SK-N-SH (cell line): ENCODE data around the gene OR10H5. TPM values are rescaled to one million over a fixed set of nuclear protein-coding genes. Genes with fewer than 3 reads are reported as not detected.

Experiments
- CTCF ChIA-PET: fragments of 300-600, 350-600 bp; formaldehyde crosslinking; extraction: SDS; loops from one replicate; lab custom pipeline; 2021; lab: Yijun Ruan, JAX
- POLR2A ChIA-PET: fragments of 350-600 bp; sonication (Branson Sonifier 250); formaldehyde crosslinking; extraction: SDS; loops from one replicate; lab custom pipeline; 2020; ENCODE audit warnings: antibody characterized with exemption, inconsistent platforms; lab: Yijun Ruan, JAX
- DNase-seq: peaks from one replicate; pipeline ENCODE4 v3.0.0; 2012
- H2AFZ ChIP-seq: fragments of 200-600 bp; sonication (generic); 2 replicates; pipeline ENCODE4 v1.8.1; 2016; ENCODE audit warnings: antibody characterized with exemption, mild to moderate bottlenecking, low read depth
- H3F3A ChIP-seq: fragments of 200-600 bp; sonication (generic); replicated peaks from 2 replicates; pipeline ENCODE3; 2016; ENCODE audit warnings: antibody characterized with exemption, mild to moderate bottlenecking; ENCODE audit not compliant: insufficient read depth
- H3K27ac ChIP-seq, 2 experiments: fragments of 200-500 bp in 1 of 2; fragments of 200-600 bp in 1 of 2; sonication (Bioruptor generic) in 1 of 2; sonication (generic), shearing (Covaris generic) in 1 of 2; 2 replicates each; pipeline versions ENCODE4 v1.5.1 to v1.6.1; 2014 to 2016; ENCODE audit warnings: low read depth in 2 of 2, inconsistent platforms in 1 of 2, low read length in 1 of 2, mild to moderate bottlenecking in 1 of 2, mixed read lengths in 1 of 2
- H3K27me3 ChIP-seq: fragments of 200-600 bp; sonication (generic), shearing (Covaris generic); 2 replicates; pipeline ENCODE4 v1.6.1; 2016; ENCODE audit warnings: mixed run types; ENCODE audit not compliant: insufficient read depth
- H3K36me3 ChIP-seq, 2 experiments: fragments of 200-500 bp in 1 of 2; fragments of 200-600 bp in 1 of 2; sonication (Bioruptor generic) in 1 of 2; sonication (generic) in 1 of 2; replicated peaks in 1 of 2; 2 replicates each; pipeline versions ENCODE3 to v1.5.1; 2014 to 2016; ENCODE audit warnings: low read length in 1 of 2, mild to moderate bottlenecking in 1 of 2; ENCODE audit not compliant: insufficient read depth in 2 of 2, control insufficient read depth in 1 of 2
- H3K4me1 ChIP-seq, 2 experiments: fragments of 200-500 bp in 1 of 2; fragments of 200-600 bp in 1 of 2; sonication (Bioruptor generic) in 1 of 2; sonication (generic), shearing (Covaris generic) in 1 of 2; 2 replicates each; pipeline versions ENCODE4 v1.5.1 to v1.6.1; 2014 to 2016; ENCODE audit warnings: low read depth in 1 of 2, low read length in 1 of 2, mixed run types in 1 of 2; ENCODE audit not compliant: insufficient read depth in 2 of 2, control insufficient read depth in 1 of 2
- H3K4me2 ChIP-seq: fragments of 200-600 bp; sonication (generic), shearing (Covaris generic); 2 replicates; pipeline ENCODE4 v1.6.1; 2017; ENCODE audit warnings: mixed run types
- H3K4me3 ChIP-seq, 2 experiments: fragments of 200-500 bp in 1 of 2; fragments of 200-600 bp in 1 of 2; sonication (Bioruptor generic) in 1 of 2; sonication (generic), shearing (Covaris generic) in 1 of 2; 2 replicates each; pipeline versions ENCODE4 v1.5.1 to v1.8.1; 2014 to 2016; ENCODE audit warnings: low read depth in 2 of 2, inconsistent platforms in 1 of 2, low read length in 1 of 2, mild to moderate bottlenecking in 1 of 2, mixed read lengths in 1 of 2, moderate library complexity in 1 of 2
- H3K79me2 ChIP-seq: fragments of 200-600 bp; sonication (generic); 2 replicates; pipeline ENCODE4 v1.8.1; 2017; ENCODE audit warnings: mild to moderate bottlenecking; ENCODE audit not compliant: insufficient read depth
- H3K9ac ChIP-seq: fragments of 200-600 bp; sonication (generic); 2 replicates; pipeline ENCODE4 v1.6.1; 2017; ENCODE audit warnings: mixed run types
- H3K9me2 ChIP-seq: fragments of 200-600 bp; sonication (generic); 2 replicates; pipeline ENCODE4 v1.6.1; 2017; ENCODE audit warnings: mixed run types
- H3K9me3 ChIP-seq: fragments of 200-600 bp; sonication (generic); 2 replicates; pipeline ENCODE4 v1.6.1; 2017; ENCODE audit warnings: mixed run types, mild to moderate bottlenecking, moderate library complexity
- H4K20me1 ChIP-seq: fragments of 200-600 bp; sonication (generic); 2 replicates; pipeline ENCODE4 v1.6.1; 2017; ENCODE audit warnings: mild to moderate bottlenecking, mixed run types; ENCODE audit not compliant: insufficient read depth
- CHD2 ChIP-seq: fragments of 150-350 bp; IDR thresholded peaks from 2 replicates; pipeline ENCODE4 v1.6.1; 2018; ENCODE audit warnings: low read length; ENCODE audit not compliant: partially characterized antibody
- CTCF ChIP-seq: fragments of 200-600 bp; sonication (generic); IDR thresholded peaks from 2 replicates; pipeline ENCODE4 v1.6.1; 2017; ENCODE audit warnings: antibody characterized with exemption, mild to moderate bottlenecking, moderate library complexity
- EP300 ChIP-seq, 2 experiments: IDR thresholded peaks; 2 replicates each; pipeline versions ENCODE4 v1.4.0 to v1.6.1; 2012; ENCODE audit warnings: borderline replicate concordance in 1 of 2, low read depth in 1 of 2, low read length in 1 of 2
- EZH2phosphoT487 ChIP-seq: fragments of 200-600 bp; sonication (generic); IDR thresholded peaks from 2 replicates; pipeline ENCODE4 v1.6.1; 2017; ENCODE audit warnings: low read depth, mixed run types, mild to moderate bottlenecking, antibody characterized with exemption, moderate library complexity, borderline replicate concordance
- FOSL2 ChIP-seq: IDR thresholded peaks from 2 replicates; pipeline ENCODE4 v1.4.0; 2012; ENCODE audit warnings: low read depth, mild to moderate bottlenecking, moderate library complexity, borderline replicate concordance
- FOXJ3 ChIP-seq: sonication (generic); formaldehyde crosslinking; IDR thresholded peaks from 2 replicates; pipeline ENCODE4 v1.5.1; 2020; ENCODE audit warnings: mild to moderate bottlenecking, missing genetic modification reagents
- GATA2 ChIP-seq: sonication (generic); formaldehyde crosslinking; IDR thresholded peaks from 2 replicates; pipeline ENCODE4 v1.5.0; 2020; ENCODE audit warnings: mild to moderate bottlenecking, missing genetic modification reagents
- JUND ChIP-seq: IDR thresholded peaks from 2 replicates; pipeline ENCODE4 v1.4.0; 2012
- MEF2A ChIP-seq: IDR thresholded peaks from 2 replicates; pipeline ENCODE4 v1.4.0; 2012; ENCODE audit warnings: low read depth, borderline replicate concordance
- NFIC ChIP-seq: IDR thresholded peaks from 2 replicates; pipeline ENCODE4 v1.4.0; 2012; ENCODE audit warnings: borderline replicate concordance
- RAD21 ChIP-seq: IDR thresholded peaks from 2 replicates; pipeline ENCODE4 v1.6.1; 2012; ENCODE audit warnings: mild to moderate bottlenecking, low read length
- RCOR1 ChIP-seq: fragments of 150-350 bp; IDR thresholded peaks from 2 replicates; pipeline ENCODE4 v1.6.1; 2017; ENCODE audit warnings: antibody characterized with exemption, low read length
- RFX5 ChIP-seq: IDR thresholded peaks from 2 replicates; pipeline ENCODE4 v1.6.1; 2012; ENCODE audit warnings: mild to moderate bottlenecking, improper control_type of control experiment, low read length
- RXRA ChIP-seq: IDR thresholded peaks from 2 replicates; pipeline ENCODE4 v1.4.0; 2012; ENCODE audit warnings: low read depth, mild to moderate bottlenecking, borderline replicate concordance
- SIN3A ChIP-seq: IDR thresholded peaks from 2 replicates; pipeline ENCODE4 v1.6.1; 2012; ENCODE audit warnings: low read depth, mild to moderate bottlenecking, low read length, moderate library complexity, borderline replicate concordance
- SMC3 ChIP-seq: IDR thresholded peaks from 2 replicates; pipeline ENCODE4 v1.6.1; 2012; ENCODE audit warnings: low read depth, low read length, improper control_type of control experiment
- TAF1 ChIP-seq: IDR thresholded peaks from 2 replicates; pipeline ENCODE4 v1.6.1; 2012; ENCODE audit warnings: low read depth, mild to moderate bottlenecking, low read length, moderate library complexity, borderline replicate concordance
- TEAD4 ChIP-seq: IDR thresholded peaks from 2 replicates; pipeline ENCODE4 v1.4.0; 2012; ENCODE audit warnings: mild to moderate bottlenecking, borderline replicate concordance; ENCODE audit not compliant: insufficient read depth
- YY1 ChIP-seq: IDR thresholded peaks from 2 replicates; pipeline ENCODE4 v1.4.0; 2012; ENCODE audit warnings: low read depth, mild to moderate bottlenecking
- ZBTB33 ChIP-seq: IDR thresholded peaks from 2 replicates; pipeline ENCODE4 v1.4.0; 2012; ENCODE audit warnings: low read depth, borderline replicate concordance
- WGBS: methylation state at CpG from one replicate; pipeline ENCODE4 v1.1.6; 2017; ENCODE audit warnings: low lambda C conversion rate; 5-methylcytosine and 5-hydroxymethylcytosine counted together
- polyA plus RNA-seq, 3 experiments: library from polyadenylated mRNA; depleted of rRNA; stranded (reverse); fragments of >200 nt; gene quantifications; 2 replicates each; pipeline ENCODE4 v1.2.3, GENCODE V29; 2012
- TF ChIP-seq, protein P1 (sequence below): fragments of 150-350 bp; IDR thresholded peaks from 2 replicates; pipeline ENCODE4 v1.6.1; 2016; ENCODE audit warnings: mild to moderate bottlenecking, low read depth, low read length
- TF ChIP-seq, protein P2 (sequence below): fragments of 150-350 bp; IDR thresholded peaks from 2 replicates; pipeline ENCODE4 v1.6.1; 2017; ENCODE audit warnings: antibody characterized with exemption, low read length, low read depth, borderline replicate concordance

OR10H5 gene
- polyA plus RNA-seq, 1 of the 3 experiments (the other 2 are of a cell fraction): not detected

DNA sequence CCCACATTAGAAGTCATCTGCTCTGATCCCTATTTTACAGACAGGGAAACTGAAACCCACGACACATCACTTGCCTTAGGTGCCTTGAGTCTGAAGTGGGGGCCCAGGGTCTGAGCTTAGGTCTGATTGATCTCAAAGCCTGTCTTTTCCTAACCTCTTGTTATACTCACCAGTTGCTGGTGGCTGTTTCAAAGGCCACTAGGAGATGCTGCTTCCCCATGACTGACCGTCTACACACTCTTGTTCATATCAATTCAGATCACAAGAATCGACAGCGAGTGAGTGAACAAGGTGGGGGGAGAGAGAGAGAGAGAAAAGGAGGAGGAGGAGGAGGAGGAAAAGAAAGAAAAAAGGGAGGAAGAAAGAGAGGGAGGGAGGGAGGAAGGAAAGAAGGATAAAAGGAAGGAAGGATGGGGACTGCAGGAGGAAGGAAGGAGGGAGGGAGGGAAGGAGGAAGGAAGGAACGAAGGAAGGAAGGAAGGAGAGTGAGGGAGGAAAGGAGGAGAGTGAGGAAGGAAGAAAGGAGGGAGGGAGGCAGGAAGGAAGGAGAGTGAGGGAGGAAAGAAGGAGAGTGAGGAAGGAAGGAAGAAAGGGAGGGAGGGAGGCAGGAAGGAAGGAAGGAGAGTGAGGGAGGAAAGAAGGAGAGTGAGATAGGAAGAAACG is 24.7 kb downstream of the OR10H5 start:
- no peaks in the 10 kb centered on the region for H3K4me1 ChIP-seq
- H3K4me2 ChIP-seq: no peak overlapping the region
- no peak for DNase-seq
- ChIA-PET CTCF (interaction anchor here (1.0 kb wide), 1 partner anchor 182 kb away, joined by 3 read pairs; no protein-coding TSS in a partner anchor), POLR2A (no interaction called here)
- H2AFZ ChIP-seq: no peak overlapping the region
- no peaks in the 10 kb centered on the region for H3K79me2 ChIP-seq
- no peaks in the 10 kb centered on the region for H3F3A ChIP-seq
- no peaks in the 10 kb centered on the region for H3K36me3 ChIP-seq
- H3K27me3 ChIP-seq: peaks cover 31% of the 10 kb centered on the region
- no peak for TF ChIP-seq TAF1
- TF ChIP-seq RCOR1: no peak
- WGBS: 0% methylated on average over 6 of the region's 6 CpGs
- H4K20me1 ChIP-seq: no peaks in the 10 kb centered on the region
- H3K4me3 ChIP-seq: no peak overlapping the region
- H3K27ac ChIP-seq: no peak overlapping the region
- H3K9ac ChIP-seq: no peak overlapping the region
- no peaks in the 10 kb centered on the region for H3K9me3 ChIP-seq
- H3K9me2 ChIP-seq: no peaks in the 10 kb centered on the region

GRCh38 chr19:15813916-15814315 is 26.5 kb downstream of the OR10H5 start:
- POLR2A ChIA-PET: no interaction called here
- no peak overlapping the region for H3K4me2 ChIP-seq
- no peak overlapping the region for H3K27ac ChIP-seq
- H3K9me2 ChIP-seq: no peaks in the 10 kb centered on the region
- H3K9me3 ChIP-seq: no peaks in the 10 kb centered on the region
- TF ChIP-seq YY1 (no peak), EZH2phosphoT487 (no peak), NFIC (no peak), FOXJ3 (CRISPR knock-in tag) (no peak), CHD2 (no peak), MEF2A (no peak), RXRA (no peak), EP300 (IDR thresholded peaks at IDR 0.05; ENCODE audit: borderline replicate concordance in 1 of 2, low read depth in 1 of 2, low read length in 1 of 2) (no peak), JUND (no peak), CTCF (no peak), ZBTB33 (no peak), SIN3A (no peak), GATA2 (CRISPR knock-in tag) (no peak), TEAD4 (no peak), SMC3 (no peak), RFX5 (no peak), RAD21 (no peak), FOSL2 (no peak)
- TF ChIP-seq, protein P1, sequence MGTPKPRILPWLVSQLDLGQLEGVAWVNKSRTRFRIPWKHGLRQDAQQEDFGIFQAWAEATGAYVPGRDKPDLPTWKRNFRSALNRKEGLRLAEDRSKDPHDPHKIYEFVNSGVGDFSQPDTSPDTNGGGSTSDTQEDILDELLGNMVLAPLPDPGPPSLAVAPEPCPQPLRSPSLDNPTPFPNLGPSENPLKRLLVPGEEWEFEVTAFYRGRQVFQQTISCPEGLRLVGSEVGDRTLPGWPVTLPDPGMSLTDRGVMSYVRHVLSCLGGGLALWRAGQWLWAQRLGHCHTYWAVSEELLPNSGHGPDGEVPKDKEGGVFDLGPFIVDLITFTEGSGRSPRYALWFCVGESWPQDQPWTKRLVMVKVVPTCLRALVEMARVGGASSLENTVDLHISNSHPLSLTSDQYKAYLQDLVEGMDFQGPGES: no peak
- TF ChIP-seq, protein P2, sequence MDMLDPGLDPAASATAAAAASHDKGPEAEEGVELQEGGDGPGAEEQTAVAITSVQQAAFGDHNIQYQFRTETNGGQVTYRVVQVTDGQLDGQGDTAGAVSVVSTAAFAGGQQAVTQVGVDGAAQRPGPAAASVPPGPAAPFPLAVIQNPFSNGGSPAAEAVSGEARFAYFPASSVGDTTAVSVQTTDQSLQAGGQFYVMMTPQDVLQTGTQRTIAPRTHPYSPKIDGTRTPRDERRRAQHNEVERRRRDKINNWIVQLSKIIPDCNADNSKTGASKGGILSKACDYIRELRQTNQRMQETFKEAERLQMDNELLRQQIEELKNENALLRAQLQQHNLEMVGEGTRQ: no peak
- TF ChIP-seq, all 33 proteins: peak for 0
- CTCF ChIA-PET: no interaction called here
- H3K79me2 ChIP-seq: no peaks in the 10 kb centered on the region
- H3K4me1 ChIP-seq: no peaks in the 10 kb centered on the region
- H3F3A ChIP-seq: no peaks in the 10 kb centered on the region
- no peaks in the 10 kb centered on the region for H3K36me3 ChIP-seq
- no peak overlapping the region for H3K9ac ChIP-seq
- H2AFZ ChIP-seq: no peak overlapping the region
- H4K20me1 ChIP-seq: no peaks in the 10 kb centered on the region
- 5% methylated on average over 2 of the region's 7 CpGs for WGBS
- H3K4me3 ChIP-seq: no peak overlapping the region
- H3K27me3 ChIP-seq: peaks cover 31% of the 10 kb centered on the region
- no peak for DNase-seq
